ENCODE measurements around the gene ATF7.
"Not testable (repeated sequence)": the region's sequence is repeated elsewhere in the genome, so short reads cannot be mapped to it uniquely, and the experiment has no call there.

DNA sequence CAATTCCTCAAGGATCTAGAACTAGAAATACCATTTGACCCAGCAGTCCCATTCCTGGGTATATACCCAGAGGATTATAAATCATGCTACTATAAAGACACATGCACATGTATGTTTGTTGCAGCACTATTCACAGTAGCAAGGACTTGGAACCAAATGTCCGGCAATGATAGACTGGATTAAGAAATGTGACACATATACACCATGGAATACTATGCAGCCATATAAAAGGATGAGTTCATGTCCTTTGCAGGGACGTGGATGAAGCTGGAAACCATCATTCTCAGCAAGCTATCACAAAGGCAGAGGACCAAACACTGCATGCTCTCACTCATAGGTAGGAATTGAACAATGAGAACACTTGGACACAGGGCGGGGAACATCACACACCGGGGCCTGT is 20.1 kb upstream of the ATF7 start:
- TF ChIP-seq ARID2 (CRISPR knock-in tag; IDR thresholded peaks at IDR 0.05; ENCODE audit: borderline replicate concordance); ATM (IDR thresholded peaks at IDR 0.05; ENCODE audit: borderline replicate concordance); TCF7L2 (IDR thresholded peaks at IDR 0.05; ENCODE audit: low read depth, low read length); POLR2A (IDR thresholded peaks at IDR 0.05; ENCODE audit: insufficient read depth in 1 of 2, low read depth in 2 of 2, low read length in 2 of 2): not testable (repeated sequence)
- TF ChIP-seq, protein P1, sequence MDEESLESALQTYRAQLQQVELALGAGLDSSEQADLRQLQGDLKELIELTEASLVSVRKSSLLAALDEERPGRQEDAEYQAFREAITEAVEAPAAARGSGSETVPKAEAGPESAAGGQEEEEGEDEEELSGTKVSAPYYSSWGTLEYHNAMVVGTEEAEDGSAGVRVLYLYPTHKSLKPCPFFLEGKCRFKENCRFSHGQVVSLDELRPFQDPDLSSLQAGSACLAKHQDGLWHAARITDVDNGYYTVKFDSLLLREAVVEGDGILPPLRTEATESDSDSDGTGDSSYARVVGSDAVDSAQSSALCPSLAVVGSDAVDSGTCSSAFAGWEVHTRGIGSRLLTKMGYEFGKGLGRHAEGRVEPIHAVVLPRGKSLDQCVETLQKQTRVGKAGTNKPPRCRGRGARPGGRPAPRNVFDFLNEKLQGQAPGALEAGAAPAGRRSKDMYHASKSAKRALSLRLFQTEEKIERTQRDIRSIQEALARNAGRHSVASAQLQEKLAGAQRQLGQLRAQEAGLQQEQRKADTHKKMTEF (CRISPR knock-in tag; IDR thresholded peaks at IDR 0.05): not testable (repeated sequence)
- TF ChIP-seq, protein P2, sequence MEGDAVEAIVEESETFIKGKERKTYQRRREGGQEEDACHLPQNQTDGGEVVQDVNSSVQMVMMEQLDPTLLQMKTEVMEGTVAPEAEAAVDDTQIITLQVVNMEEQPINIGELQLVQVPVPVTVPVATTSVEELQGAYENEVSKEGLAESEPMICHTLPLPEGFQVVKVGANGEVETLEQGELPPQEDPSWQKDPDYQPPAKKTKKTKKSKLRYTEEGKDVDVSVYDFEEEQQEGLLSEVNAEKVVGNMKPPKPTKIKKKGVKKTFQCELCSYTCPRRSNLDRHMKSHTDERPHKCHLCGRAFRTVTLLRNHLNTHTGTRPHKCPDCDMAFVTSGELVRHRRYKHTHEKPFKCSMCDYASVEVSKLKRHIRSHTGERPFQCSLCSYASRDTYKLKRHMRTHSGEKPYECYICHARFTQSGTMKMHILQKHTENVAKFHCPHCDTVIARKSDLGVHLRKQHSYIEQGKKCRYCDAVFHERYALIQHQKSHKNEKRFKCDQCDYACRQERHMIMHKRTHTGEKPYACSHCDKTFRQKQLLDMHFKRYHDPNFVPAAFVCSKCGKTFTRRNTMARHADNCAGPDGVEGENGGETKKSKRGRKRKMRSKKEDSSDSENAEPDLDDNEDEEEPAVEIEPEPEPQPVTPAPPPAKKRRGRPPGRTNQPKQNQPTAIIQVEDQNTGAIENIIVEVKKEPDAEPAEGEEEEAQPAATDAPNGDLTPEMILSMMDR (CRISPR knock-in tag; IDR thresholded peaks at IDR 0.05): not testable (repeated sequence)

Data from HepG2 (cell line).